Stimulated activated CD4-positive, alpha-beta T cell treated with anti-CD3 and anti-CD28 coated beads, Interleukin-2, amount 100 ng/mL, for 48 hours (primary cell): ENCODE results near the gene GATA6.

Experiments
- DNase-seq, 2 donors: peaks; one replicate each; pipeline ENCODE4 v3.0.0-alpha.2; 2020

The GATA6 gene

DNA sequence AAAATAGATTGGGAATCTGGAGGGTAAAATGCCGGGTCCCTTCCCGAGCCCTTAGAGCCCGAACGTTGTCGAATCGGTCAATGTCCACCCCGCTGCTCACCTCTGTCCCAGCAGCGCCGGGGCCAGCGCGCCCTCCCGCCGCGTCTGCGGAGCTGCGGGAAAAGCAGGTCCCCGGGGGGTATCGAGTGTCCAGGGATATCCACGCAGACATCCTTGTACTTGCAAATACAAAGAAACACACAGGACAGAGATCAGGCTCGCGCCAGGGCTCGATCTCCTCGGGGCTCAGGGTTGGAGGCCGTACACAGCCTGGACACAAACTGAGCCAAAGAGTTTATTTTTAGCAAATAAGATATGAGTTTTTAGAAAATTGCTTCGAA, 2.3 kb upstream of the GATA6 start:
- DNase-seq = no peak

DNA sequence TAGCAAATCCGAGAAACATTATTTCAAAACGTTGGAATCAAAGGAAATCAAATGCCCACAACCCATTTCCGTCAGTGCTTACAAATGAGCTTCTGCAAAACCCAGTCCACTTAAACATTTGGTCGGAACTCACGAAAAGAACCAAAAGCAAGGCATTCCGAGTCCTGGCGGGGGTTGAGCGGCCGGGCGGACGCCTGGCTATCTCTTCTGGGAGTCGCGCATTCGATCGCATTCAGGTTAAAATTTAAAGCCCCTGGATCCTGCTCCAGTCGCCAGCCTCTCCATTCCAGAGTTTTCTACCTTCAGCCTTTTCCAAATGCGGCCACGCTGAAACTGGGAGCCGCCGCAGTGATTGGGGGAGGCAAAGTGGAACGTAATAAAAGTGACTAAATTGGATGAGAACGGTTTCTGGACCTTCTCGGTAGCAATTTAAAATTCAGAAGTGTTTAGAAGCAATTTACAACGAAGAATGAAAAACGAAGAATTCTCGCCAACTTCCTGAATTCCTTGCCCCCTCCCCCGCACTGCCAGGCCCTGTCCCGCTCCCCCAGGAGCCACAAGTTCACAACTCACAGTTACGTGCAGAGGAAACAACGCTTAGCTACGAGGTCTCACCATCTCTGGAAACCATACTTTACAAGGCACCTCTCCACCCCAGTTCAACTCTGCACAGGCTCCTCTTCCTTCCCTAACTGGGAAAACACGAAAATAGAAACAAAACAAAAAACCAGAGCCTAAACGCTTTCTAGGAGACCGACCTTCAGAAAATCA, 1.7 kb upstream of the GATA6 start:
- DNase-seq = no peak

- DNase-seq = no peak
Measured at GRCh38 chr18:22168360-22168921, 948 bp upstream of the GATA6 start.

DNA sequence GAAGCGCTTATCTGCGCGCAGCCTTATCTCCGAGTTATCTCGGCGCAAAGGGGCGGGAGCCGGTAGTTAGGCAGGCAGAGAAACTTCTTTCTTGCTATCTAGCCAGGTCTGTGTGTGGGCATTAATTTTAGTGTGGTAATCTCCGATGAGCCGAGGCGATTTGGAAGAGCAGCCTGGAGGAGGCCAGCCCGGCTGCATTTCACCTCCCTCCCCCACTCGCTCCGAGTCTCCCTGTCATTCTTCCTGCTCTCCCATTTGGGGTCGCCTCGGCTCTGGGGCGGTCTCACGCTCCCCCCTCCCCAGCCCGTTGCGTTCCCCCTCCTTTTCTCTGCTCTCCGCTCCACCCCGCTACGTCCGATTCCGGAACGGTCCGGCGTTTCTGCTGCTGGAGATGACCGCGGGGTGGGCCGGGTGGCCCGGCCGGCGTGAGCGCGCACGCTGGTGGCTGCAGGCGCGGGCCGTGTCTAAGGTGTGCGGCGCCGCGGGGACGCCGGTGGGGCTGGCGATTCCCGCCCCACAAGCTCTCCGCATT, 566 bp downstream of the GATA6 start:
- DNase-seq = no peak

DNA sequence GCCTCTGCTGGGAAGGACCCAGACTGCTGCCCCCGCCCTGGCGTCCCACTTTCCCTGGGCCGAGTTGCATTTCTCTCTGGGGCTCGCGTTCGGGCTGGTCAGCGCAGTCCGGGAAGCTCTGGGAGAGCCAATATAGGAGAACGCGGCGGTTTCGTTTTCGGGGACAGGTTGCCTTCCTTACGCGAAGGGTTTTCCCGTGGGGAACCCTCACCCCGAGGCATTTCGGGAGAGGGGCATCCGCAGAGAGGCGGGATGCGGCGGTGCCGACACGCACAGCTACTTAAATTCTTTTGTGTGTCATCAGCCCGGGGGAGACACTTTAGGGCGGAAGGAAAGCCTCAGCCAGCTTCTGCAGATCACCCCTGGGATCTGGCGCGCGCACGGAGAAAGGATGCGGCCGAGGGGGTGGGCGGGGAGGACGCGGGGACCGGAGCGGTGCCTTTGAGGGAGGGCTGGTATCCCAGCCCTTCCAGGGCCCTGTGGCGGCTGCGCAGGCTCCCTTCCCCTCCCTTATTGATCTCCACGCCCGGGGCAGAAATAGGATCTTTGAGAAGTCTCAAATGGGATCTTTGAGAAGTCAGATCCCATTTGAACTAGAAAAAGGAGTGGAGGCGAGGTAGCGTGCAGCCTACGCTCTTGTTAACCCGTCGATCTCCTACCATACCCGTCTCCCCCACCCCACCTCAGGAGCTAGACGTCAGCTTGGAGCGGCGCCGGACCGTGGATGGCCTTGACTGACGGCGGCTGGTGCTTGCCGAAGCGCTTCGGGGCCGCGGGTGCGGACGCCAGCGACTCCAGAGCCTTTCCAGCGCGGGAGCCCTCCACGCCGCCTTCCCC, 1.2 kb downstream of the GATA6 start:
- no peak for DNase-seq

DNA sequence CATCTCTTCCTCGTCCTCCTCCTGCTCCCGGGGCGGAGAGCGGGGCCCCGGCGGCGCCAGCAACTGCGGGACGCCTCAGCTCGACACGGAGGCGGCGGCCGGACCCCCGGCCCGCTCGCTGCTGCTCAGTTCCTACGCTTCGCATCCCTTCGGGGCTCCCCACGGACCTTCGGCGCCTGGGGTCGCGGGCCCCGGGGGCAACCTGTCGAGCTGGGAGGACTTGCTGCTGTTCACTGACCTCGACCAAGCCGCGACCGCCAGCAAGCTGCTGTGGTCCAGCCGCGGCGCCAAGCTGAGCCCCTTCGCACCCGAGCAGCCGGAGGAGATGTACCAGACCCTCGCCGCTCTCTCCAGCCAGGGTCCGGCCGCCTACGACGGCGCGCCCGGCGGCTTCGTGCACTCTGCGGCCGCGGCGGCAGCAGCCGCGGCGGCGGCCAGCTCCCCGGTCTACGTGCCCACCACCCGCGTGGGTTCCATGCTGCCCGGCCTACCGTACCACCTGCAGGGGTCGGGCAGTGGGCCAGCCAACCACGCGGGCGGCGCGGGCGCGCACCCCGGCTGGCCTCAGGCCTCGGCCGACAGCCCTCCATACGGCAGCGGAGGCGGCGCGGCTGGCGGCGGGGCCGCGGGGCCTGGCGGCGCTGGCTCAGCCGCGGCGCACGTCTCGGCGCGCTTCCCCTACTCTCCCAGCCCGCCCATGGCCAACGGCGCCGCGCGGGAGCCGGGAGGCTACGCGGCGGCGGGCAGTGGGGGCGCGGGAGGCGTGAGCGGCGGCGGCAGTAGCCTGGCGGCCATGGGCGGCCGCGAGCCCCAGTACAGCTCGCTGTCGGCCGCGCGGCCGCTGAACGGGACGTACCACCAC, 2.1 kb downstream of the GATA6 start:
- DNase-seq = no peak

DNA sequence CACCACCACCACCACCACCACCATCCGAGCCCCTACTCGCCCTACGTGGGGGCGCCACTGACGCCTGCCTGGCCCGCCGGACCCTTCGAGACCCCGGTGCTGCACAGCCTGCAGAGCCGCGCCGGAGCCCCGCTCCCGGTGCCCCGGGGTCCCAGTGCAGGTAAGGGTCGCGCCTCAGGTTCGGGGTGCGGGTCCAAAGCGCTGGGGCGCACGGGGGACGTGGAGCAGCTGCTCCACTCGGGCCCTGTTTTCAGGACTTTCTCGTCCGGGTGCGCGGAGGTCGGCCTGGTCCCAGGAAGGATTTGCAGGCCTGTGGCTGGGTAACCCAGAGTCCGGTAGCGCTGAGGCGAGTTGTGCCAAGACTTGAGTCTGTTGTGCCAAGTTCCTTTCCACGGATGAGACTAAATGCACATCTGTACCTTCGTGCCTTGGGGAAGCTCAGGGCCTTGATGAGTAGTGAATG, 2.8 kb downstream of the GATA6 start:
- DNase-seq = no peak

GRCh38 chr18:22172594-22173049, 3.2 kb downstream of the GATA6 start:
- no peak for DNase-seq

GRCh38 chr18:22173221-22173927, 4.0 kb downstream of the GATA6 start:
- DNase-seq = no peak

- DNase-seq = no peak
Measured at GRCh38 chr18:22173928-22174301, 4.5 kb downstream of the GATA6 start.

DNA sequence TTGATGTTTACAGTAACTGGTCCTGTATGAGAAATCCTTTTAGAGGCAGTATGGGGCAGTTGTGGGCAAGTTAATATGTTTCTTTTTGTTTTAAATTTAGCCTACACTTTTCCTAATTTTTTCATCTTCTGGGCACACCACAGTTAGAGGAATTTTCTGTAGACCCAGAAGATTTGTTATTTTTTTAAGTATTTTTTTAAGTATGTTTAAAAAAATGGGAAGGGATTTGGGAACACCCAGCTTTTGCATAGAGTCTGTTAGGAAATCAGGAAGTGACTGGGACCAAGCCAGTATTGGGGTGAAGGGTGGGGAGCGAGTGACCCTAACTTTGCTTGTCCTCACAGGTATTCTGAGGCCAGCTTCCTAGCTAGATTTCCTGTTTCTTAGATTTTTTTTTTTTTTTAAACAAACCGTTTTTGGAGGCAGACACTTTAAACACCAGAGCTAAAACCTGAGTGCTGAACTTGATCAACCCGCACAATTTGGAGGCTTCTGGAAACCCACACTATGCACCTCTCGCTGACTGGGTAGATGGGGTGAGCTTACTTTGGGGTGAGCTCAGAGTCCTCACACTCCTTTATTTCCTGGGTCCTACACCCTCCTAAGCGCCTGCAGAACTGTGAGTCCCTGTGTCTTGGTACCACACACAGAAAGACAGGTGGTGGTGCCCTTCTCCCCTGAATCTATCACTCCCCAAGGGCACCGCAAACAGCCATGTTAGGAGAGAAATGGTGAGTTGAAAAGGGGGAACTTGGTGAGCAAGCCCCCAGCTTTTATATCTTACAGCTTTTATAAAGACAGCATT, 5.2 kb downstream of the GATA6 start:
- DNase-seq = no peak

- DNase-seq = no peak
Measured at GRCh38 chr18:22175346-22175745, 6.0 kb downstream of the GATA6 start.

- DNase-seq = no peak
Measured at GRCh38 chr18:22176420-22177326, 7.3 kb downstream of the GATA6 start.

GRCh38 chr18:22177327-22177871, 8.0 kb downstream of the GATA6 start:
- no peak for DNase-seq

- no peak for DNase-seq
Measured at GRCh38 chr18:22179174-22179573, 9.8 kb downstream of the GATA6 start.

- DNase-seq = no peak
Measured at GRCh38 chr18:22179631-22180030, 10.2 kb downstream of the GATA6 start.

DNA sequence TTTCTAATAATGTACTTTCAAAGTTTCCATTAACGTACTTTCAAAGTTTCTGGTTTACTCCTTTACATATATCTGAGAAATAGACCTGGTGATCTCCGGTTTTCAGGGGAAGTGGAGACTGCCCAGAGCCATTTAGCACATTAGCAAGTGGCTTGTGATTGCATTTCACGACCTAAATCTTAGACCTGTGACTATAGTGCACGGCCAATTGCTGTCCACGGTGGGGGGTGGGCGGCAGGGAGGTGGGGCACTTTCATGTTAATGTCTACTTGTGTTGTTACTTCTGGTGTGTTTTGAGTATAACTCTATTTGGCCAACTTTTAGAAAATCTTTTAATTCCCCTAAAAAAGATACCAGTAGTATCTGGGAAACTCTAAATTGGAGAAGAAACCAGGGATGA, 11.3 kb downstream of the GATA6 start:
- no peak for DNase-seq

DNA sequence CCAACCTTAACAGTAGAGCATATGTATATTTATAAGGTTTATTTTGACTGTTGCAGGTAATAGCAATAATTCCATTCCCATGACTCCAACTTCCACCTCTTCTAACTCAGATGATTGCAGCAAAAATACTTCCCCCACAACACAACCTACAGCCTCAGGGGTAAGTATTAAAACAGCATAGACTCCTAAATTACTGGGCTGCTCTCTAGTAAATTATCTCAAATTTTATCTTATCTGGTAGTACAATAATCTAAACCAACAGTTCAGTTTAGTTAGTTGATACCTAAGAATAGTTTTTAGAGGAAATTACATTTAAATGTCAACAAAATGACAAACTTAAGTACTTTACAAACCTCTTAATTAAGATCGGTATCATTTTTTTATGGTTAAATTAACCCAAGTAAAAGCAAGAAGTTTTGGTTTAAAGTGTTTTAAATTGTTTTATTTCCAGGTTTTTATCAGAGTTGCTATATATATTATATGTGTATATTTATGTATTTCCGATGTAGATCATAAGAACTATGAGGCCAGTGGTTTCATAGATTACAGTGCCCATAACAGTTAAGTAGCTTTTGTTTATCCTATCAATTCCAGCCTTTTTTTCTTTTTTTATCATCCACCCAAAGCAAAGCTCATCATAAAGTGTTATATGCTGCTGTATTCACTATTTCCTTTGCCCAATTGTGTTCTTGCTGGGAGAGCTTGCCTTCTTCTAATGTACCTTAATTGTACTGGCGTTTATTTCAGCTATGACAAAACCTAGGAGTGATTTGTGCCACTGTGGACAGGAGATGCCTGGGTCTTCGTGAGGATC, 13.7 kb downstream of the GATA6 start:
- no peak for DNase-seq

GRCh38 chr18:22183698-22184170, 14.3 kb downstream of the GATA6 start:
- DNase-seq = no peak
